RWPE1 (cell line): ENCODE results near the gene LRP1B.

Source experiments
- CTCF ChIA-PET: fragments of 350-600 bp; sonication (Branson Sonifier 250); formaldehyde crosslinking; extraction: SDS; loops from one replicate; lab custom pipeline; 2021; lab: Yijun Ruan, JAX
- POLR2A ChIA-PET: fragments of 400-600 bp; formaldehyde crosslinking; extraction: SDS; loops from one replicate; lab custom pipeline; 2020; ENCODE audit warnings: antibody characterized with exemption; ENCODE audit not compliant: low non-redundant PET; lab: Yijun Ruan, JAX
- DNase-seq: peaks from one replicate; pipeline ENCODE4 v3.0.0; 2012; ENCODE audit warnings: low spot score
- H3K27ac ChIP-seq: fragments of 450-650 bp; 2 replicates; pipeline ENCODE4 v1.5.1; 2017
- TF ChIP-seq, protein P1 (sequence below): fragments of 450-650 bp; conservative IDR thresholded peaks from 2 replicates; pipeline ENCODE4 v1.5.1; 2017; ENCODE audit warnings: low read depth, mild to moderate bottlenecking

Gene LRP1B

DNA sequence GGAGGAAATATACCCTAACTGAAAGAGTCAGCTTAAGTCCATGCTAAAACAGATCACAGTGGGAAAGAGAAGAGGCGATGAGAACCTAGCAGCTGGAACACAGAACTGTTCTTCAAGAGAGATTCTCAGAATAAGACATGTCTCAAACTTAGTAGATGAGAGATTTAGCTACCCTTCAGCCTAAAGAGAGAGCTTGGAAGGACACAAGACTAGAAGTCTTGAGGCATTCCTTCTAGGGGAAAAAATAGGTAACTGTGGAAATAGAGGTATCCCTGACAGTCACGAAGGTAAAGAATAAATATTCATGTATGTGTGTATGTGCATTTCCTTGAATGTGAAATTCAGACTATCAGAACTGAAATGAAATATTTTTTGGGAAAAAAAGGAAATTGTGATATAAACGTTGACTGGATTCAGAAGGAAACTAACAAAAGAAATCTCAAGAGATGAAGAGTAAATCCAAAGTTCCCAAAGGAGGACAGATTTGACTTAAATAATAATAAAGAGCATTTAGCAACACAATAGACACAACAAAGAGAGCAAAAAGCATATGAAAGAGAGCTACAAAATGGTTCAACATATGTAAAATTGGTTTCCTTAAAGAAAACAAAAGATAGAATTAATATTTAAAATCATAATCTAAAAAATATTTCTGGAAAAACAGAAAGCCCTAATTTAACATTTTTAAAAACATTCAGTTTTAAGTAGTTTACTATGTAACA, 258.7 kb downstream of the LRP1B start:
- ChIA-PET CTCF (interaction anchor here (0.7 kb wide), 1 partner anchor 556 kb away, joined by 4 read pairs; no protein-coding TSS in a partner anchor), POLR2A (no interaction called here)
- no peak for DNase-seq
- no peak overlapping the region for H3K27ac ChIP-seq
- TF ChIP-seq, protein P1, sequence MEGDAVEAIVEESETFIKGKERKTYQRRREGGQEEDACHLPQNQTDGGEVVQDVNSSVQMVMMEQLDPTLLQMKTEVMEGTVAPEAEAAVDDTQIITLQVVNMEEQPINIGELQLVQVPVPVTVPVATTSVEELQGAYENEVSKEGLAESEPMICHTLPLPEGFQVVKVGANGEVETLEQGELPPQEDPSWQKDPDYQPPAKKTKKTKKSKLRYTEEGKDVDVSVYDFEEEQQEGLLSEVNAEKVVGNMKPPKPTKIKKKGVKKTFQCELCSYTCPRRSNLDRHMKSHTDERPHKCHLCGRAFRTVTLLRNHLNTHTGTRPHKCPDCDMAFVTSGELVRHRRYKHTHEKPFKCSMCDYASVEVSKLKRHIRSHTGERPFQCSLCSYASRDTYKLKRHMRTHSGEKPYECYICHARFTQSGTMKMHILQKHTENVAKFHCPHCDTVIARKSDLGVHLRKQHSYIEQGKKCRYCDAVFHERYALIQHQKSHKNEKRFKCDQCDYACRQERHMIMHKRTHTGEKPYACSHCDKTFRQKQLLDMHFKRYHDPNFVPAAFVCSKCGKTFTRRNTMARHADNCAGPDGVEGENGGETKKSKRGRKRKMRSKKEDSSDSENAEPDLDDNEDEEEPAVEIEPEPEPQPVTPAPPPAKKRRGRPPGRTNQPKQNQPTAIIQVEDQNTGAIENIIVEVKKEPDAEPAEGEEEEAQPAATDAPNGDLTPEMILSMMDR = no peak

GRCh38 chr2:141869572-141869971, 261.2 kb downstream of the LRP1B start:
- ChIA-PET CTCF (no interaction called here), POLR2A (no interaction called here)
- DNase-seq = no peak
- TF ChIP-seq, protein P1 = no peak
- no peak overlapping the region for H3K27ac ChIP-seq

DNA sequence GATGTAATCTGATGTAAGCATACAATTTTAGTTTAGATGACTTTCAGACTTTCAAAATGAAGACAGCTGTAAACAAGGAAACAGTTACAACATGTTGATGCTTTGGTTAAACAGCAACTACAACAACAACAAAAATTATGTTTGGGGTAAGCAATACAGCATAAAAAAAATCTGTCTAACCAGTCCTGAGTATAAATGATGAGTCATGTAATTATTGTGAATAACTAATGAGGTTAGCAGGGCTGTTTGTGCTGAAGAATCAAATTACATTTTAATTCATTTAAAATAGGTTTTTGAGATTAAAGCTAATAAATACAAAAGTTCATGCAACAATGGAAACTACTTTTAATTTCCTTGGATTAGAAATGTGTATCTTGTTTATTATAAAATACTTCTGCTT, 266.9 kb downstream of the LRP1B start:
- H3K27ac ChIP-seq = no peak overlapping the region
- DNase-seq = no peak
- ChIA-PET POLR2A (no interaction called here), CTCF (no interaction called here)
- TF ChIP-seq, protein P1 = no peak

DNA sequence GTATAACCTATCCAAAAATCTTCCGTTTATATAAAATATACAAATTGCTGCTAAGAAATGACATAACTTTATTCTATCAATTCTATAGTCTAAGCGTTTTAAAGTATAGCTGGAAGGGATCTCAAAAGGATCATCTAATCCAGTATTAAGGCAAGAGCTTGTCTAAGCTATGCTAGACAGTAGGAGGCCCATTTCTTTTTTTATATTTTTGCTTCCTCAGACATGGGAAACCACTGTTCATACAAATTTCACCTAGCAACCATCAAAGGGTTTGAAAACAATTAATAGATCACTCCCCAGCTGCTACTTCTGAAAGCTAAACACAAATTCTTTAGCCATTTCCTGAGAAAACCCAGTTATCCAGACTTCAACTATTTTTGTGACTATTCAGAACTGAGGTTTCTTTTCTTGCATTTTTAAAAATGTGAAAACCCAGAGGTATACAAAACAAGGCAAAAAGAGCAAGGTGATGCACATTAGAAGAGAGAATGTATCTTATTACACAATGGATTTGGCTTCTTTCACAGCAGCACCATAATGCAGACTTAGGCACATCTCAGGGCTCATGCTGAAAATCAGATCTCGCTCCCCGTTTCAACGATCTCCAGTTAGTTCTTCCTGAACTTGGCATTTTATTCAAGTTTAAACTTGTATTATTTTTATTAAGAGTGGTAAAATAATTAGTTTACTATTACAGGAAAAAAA, 274.4 kb downstream of the LRP1B start:
- TF ChIP-seq, protein P1 = no peak
- POLR2A ChIA-PET = no interaction called here
- H3K27ac ChIP-seq = no peak overlapping the region
- CTCF ChIA-PET = no interaction called here
- DNase-seq = no peak

GRCh38 chr2:141848191-141848590, 282.6 kb downstream of the LRP1B start:
- TF ChIP-seq, protein P1 = no peak
- H3K27ac ChIP-seq = no peak overlapping the region
- no peak for DNase-seq
- POLR2A ChIA-PET = no interaction called here
- CTCF ChIA-PET = interaction anchor here (0.6 to 0.7 kb wide), 2 partner anchors 85 to 997 kb away, joined by 3 read pairs; no protein-coding TSS in a partner anchor

GRCh38 chr2:141844231-141844630, 286.6 kb downstream of the LRP1B start:
- TF ChIP-seq, protein P1 = no peak
- CTCF ChIA-PET = no interaction called here
- H3K27ac ChIP-seq = no peak overlapping the region
- no peak for DNase-seq
- POLR2A ChIA-PET = no interaction called here
